Inflammatory macrophage treated with lipopolysaccharide for 1 hour (primary cell): Measurements from ENCODE around the gene LRRN4.
"Not testable (repeated sequence)": the region's sequence is repeated elsewhere in the genome, so short reads cannot be mapped to it uniquely, and the experiment has no call there.

ENCODE experiments used
- DNase-seq, 2 donors: peaks; one replicate each; pipeline ENCODE4 v3.0.0-alpha.2; 2020 to 2022

The LRRN4 gene

DNA sequence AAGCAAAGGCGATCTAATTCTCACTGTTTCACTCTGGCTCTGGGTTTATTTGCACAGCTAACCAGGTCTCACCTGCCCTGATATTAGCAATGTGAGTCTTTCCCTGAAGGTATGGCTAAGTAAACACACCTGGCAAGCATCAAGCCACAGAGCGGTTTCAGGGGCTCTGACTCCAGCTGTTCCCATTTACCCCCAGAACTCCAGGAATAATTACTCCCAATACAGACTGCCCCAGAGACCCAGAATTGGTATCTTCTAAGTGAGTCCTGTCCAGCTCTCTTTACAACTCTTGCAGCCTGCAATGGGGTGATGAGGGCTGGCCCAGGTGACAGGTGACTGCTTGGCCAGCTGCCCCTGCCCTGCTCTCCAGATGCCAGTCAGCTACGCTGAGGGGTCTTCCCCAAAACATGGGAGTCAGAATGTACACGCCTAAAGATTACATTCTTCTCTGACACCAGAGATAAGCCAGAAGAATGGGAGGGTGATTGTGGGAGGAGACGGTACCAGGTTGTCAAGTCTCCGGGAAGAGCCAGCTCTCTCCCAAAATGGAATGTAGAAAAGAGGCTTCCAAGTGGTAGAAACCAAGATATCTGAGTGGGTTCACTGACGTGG is 4.9 kb upstream of the LRRN4 start:
- DNase-seq, result no peak

DNA sequence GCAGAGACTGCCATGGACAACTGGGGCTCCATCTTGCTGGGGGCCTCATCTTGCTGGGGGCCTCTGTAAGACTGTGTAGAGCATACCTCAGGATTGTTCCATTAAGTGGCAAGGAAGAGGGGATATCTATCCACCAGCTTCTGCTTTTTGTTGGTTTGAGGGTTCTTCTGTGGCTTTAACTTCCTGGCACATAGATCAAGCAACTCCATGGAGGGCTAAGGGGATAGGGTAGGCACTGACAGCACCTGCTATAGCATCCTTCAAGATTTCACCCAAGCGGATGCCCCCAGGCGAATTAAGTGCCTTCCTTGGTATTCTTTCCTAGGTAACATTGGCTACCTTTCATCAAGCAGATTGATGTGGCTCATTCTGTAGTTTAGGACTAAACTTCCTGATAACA is 3.8 kb upstream of the LRRN4 start:
- no peak for DNase-seq

- no peak for DNase-seq
Measured at GRCh38 chr20:6057139-6057538, 3.3 kb upstream of the LRRN4 start.

DNA sequence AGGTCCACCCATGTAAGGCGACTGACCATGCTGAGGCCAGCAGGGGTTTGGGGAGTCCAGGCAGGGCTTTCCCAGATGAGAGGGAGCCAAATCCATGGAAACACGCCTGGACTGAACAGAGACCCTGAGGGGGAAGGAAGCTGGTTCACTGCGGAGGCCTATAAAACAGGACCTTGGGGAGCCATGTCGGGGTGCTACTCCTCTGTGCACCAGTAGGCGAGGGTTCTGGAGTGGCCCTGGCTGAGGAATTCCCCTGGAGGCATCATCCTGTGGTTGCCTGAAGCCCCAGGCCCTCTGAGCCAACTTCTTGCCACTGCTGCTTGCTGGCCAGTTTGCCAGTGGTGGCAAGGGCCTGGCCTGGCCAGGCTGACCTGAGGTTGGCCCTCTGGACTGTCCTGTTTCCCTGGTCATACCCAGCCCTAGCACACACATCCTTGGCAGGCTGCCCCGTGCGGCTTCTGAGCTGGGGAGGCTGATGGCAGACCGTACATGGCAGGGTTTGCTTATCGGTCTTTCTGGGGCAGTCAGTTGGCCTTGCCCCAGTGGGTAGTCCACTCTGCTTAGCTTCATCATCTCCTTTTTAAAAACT is 2.2 kb upstream of the LRRN4 start:
- DNase-seq, result peak in 1 of 2 donors; percentile 5

DNA sequence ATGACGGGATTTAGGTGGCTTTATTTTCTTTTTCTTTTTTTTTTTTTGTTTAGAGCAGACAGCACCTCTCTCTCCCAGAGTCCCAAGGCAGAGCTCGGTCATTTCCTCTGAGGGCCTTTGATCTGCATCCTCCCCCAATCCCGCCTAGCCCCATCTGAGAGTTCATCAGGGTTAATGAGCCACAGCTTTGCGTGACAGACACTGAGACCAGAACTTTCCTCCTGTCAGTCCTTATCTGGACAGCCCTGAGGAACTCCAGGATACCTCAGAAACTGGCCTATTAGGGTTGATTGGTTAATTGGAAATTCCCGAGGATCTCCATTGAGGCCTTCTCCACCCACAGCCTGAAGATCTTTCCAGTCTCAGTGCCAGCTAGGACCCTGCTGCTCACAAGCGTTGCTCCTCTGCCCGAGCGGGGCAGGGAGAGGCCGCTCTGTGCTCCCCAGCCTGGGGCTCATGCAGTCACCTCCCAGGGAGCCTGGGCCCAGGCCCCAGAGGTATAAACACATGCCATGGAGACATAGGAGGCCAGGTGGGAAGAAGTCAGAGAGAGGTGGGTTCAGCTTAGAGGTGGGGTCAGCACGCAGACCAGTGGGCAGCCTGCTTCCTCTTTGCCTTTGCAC is 1.4 kb upstream of the LRRN4 start:
- peak; percentile 18 to 38 for DNase-seq

GRCh38 chr20:6054689-6055051 is 810 bp upstream of the LRRN4 start:
- DNase-seq, result peak in 1 of 2 donors; percentile 40

- no peak for DNase-seq
Measured at GRCh38 chr20:6053064-6053775, 640 bp downstream of the LRRN4 start.

DNA sequence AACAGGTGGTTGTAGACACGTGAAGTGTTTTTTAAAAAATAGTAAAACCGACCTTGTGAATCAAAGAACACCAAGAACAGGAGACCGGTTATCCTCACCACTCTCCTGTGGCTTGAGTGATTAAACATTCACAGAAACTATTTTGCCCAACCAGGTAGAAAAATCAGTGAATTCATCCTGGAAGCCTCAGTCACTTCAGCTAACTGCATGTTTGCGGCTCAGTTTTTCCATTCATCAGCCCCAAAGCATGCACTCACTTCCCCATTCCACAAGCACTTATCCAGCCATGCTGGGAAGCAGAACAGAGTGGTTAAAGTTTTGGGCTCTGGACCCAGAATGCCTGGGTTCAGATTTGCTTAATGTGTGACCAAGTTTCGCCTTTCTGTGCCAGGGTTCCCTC is 2.4 kb downstream of the LRRN4 start:
- no peak for DNase-seq

- no peak for DNase-seq
Measured at GRCh38 chr20:6048391-6048790, 5.5 kb downstream of the LRRN4 start.

- no peak for DNase-seq
Measured at GRCh38 chr20:6046432-6046831, 7.4 kb downstream of the LRRN4 start.

DNA sequence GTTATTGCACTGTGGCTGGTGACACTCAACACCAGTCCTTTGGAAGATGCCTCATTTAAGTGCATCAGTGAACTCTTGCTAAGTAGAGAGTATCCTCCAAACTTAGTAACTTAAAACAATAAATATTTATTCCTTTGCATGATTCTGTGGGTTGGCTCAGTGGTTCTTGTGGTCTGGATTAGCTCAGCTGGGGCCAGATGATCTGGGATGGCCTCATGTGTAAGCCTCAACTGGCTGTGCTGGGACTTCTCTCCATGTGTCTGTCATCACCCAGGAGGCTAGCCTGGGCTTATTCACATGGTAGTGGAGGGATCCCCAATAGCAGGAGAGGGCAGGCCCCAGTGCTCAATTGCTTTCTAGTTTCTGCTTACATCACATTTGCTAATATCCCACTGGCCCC is 8.3 kb downstream of the LRRN4 start:
- no peak for DNase-seq

GRCh38 chr20:6044115-6044514 is 9.7 kb downstream of the LRRN4 start:
- DNase-seq, result no peak

DNA sequence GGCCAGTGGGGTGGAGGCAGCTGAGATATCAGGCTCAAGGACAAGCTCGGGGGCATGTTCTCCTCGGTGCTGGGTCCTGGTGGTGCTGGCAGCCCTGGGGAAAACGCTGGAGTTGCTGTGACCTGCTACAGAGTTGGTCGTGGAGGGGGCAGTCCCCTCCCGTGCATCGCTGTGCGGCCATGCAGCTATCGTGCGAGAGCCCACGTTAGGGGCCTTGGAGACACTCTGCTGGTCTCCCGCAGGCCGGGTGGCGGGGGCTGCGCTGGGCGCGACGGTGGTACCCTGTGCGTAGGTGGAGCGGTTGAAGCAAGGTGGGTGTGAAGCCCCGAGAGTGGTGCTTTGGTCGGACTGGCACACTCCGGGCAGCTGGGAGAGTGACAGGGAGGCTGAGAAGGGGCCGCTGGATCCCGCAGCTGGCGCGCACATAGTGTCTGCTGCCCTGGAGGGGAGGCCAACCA is 12.0 kb downstream of the LRRN4 start:
- no peak for DNase-seq

DNA sequence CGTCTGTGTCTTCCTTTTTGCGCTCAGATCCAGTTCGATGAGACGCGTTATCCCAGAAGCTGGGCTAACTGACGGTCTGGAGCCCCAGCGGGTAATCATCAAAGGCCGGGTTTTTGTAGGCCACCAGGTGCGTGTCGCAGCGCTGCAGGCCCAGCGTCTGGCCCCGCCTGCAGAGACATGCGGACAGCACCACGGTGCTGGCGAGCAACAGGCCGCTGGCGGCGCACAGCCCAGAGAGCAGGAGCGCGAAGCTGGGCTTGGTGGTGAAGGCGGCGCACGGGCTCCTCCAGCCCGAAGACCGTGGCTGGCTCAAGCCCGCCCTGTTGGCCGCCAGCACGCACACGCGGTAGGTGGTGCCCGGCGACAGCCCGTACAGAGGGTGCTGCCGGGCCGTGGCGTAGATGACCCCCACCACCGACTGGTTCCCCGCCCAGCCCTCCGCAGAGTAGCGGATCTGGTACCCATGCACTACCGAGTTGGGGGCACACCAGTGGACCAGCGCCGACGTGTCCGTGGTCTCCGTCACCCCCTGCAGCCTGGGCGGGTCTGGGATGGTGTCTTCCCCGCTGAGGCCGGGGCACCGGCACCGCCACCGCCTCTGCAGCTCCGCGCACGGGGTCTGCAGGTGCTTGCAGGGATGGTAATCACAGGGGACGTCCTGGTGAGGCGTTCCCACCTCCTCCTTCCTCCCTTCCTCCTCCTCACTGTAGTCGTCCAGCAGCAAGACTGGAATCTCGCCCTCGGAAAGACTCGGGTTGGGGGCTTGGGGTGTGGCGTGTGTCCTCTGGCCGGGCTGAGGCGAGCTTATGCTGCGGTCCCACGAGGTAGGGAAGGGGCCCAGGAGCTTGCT is 12.7 kb downstream of the LRRN4 start:
- DNase-seq, result no peak

- no peak for DNase-seq
Measured at GRCh38 chr20:6040540-6040939, 13.3 kb downstream of the LRRN4 start.

DNA sequence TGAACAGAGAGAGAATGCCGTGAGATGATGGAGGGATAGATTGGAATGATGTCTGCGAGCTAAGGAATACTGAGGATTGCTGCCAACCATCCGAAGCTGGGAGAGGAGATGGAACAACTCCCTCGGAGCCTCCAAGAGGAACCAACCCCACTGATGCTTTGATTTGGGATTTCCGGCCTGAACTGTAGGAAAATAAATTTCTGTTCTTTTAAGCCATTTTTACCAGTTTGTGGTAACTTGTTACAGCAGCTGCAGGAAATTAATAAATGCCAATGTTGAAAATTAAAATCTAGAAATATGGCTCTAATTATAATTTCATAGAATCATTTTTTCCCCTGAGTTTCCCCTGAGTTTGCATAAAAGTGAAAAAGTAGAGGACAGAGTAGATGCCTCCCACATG is 14.1 kb downstream of the LRRN4 start:
- DNase-seq, result no peak

DNA sequence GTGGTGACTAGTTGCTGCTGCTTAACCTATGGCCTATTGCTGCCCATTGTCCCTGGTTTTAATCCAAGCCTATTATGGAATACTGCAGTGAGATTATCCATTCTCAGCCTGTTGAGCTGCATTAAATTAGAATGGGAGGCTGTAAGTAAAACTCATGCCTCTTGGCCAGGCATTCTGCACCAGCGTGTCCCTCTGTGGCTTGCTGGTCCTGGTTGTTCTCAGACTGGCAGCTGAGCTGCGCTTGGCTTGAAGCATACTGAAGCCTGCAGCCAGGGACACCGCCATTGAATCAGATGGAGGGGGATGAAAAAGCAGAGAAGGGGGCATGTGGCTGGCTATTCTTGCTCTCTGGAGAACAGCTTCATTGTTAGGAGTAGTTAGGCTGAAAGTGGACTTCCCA is 15.6 kb downstream of the LRRN4 start:
- no peak for DNase-seq

DNA sequence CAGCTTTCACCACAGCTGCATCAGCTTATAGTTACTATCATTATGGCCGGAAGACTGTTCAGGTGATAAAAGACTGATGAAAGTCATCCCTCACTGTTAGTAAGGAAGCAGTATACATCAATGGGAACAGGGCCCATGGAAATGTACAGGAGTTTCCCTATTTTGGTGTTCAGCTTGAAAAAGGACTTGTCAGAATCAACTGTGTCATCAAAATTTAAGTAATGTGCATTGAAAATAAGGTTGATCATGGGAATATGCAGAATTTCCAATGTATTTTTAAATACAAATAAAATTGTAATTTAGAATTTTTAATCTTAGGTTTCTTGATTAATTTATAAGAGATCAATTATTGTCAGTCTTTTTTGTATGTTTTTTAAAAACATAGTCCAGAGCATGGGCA is 16.8 kb downstream of the LRRN4 start:
- no peak for DNase-seq

- no peak for DNase-seq
Measured at GRCh38 chr20:6036213-6036612, 17.6 kb downstream of the LRRN4 start.

DNA sequence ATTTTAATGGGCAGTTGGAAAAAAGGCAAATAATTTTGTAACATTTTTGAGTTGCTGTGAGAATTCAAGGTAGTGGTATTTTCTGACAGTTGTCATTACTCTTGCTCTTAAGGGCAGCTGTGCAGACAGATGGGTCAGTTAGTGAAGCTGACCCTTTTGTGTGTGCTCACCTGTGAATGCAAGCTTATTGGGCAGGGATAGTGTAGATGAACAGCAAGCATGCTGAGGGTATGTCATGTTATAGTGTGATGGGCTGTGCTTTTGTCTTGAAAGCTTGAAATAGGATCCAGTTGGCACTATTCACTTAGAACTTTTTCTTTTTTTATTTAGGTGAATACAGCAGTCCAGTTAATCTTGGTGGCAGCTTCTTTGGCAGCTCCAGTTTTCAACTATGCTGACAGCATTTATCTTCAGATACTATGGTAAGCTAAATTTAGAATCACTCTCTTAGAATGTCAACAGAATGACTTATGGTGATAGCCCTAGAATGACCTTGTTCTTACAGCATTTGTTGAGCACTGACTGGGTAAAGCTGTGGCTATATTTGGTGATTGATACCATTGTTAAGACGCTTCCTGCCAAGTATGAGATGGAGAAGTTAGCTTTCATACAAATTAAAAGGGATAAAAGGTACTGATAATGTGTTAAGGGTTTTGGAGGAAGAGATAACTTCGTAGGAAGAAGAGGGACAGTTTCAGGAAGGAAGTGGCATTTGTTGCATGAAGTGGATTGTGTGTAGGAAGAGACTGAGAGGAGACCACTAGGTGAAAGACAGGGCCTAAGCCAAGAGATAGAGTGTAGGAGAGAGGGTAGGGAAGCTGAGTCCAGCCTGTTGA is 19.5 kb downstream of the LRRN4 start:
- no peak for DNase-seq

- DNase-seq, result not testable (repeated sequence)
Measured at GRCh38 chr20:6032907-6033306, 21.0 kb downstream of the LRRN4 start.

DNA sequence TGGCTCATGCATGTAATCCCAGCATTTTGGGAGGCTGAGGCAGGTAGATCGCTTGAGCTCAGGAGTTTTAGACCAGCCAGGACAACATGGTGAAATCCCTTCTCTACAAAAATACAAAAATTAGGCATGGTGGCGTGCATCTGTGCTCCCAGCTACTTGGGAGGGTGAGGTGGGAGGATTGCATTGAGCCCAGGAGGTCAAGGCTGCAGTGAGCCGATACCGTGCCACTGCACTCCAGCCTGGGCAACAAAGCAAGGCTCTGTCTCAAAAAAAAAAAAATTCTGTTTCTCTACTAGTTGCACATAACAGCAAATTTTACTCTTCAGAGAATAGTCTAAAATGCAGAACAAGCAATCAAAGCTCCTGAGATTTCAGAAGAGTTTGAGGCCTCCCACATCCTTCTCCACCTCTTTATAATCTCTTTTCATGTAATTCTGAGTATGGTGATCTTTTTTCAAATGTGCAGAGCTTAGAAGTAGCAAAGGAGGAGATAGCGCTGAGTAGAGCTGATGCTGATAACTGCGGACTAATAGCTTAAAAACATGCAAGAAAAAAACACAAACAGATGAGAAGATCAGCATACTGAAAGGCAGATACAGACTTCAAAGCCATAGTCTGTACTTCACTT is 23.3 kb downstream of the LRRN4 start:
- DNase-seq, result no peak
